DMS53 (cell line): ENCODE measurements around the gene SPSB2.

ENCODE experiments used
- DNase-seq: peaks from one replicate; lab custom pipeline; 2025; lab: John Stamatoyannopoulos, UW

The SPSB2 gene

DNA sequence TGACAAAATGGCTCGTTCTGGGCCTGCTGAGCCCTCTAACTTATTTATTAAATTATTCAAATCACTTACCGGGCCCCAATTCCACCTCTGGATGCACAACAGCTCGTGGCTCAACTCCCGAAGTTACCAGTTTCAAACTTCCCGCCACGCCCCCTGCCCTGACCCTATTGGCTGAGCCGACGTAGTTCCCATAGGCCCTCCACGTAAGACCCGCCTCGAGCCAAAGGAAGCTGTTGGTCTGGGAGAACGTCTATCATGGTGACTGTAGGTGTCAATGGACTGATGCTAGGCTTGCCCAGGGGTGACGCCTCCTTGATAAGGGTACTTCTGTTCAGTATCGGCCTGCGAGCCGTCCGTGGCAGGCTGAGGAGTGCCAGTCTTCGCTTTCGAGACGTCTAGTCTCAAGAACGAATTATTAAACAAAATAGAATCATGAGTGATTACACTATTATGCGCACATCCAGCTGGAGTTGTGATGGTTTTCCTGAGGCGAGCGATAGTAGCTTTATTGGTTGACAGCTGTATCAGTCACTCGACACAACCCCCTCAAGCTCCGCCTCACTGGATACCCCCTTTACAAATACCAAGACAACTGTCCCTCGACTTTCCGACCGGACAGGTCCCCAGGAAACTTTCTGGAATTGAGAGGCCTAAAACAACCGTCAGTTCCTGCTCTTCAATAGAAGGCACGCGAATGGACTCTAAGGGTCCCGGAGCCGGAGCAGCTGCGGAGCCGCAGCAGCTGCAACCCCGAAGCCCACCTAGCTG lies 21.8 kb downstream of the SPSB2 start, which contains the start of gene CDCA3:
TSS of gene CDCA3 (minus strand) at position 134 of the 768 bp plus-strand sequence. CDS start 334 bp downstream, outside the sequence.
- DNase-seq, result peak; percentile 100

DNA sequence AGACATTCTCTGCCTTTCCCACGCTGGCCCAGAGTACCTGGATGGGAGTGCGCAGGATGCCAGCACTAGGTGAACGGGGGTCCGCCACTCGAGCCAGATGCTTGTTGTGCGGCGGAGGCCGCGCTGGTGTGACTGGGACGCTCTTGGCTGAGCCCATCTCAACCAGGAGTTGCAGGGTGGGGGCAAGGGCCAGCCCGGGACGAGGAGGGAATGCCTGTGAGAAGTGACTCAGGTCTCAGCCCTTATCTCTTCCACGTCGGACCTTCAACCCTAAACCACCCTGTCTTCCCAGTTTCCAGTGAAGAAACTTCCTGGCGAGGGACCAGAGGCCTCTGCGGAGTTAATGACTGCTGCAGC lies 22.3 kb downstream of the SPSB2 start:
- DNase-seq, result no peak

DNA sequence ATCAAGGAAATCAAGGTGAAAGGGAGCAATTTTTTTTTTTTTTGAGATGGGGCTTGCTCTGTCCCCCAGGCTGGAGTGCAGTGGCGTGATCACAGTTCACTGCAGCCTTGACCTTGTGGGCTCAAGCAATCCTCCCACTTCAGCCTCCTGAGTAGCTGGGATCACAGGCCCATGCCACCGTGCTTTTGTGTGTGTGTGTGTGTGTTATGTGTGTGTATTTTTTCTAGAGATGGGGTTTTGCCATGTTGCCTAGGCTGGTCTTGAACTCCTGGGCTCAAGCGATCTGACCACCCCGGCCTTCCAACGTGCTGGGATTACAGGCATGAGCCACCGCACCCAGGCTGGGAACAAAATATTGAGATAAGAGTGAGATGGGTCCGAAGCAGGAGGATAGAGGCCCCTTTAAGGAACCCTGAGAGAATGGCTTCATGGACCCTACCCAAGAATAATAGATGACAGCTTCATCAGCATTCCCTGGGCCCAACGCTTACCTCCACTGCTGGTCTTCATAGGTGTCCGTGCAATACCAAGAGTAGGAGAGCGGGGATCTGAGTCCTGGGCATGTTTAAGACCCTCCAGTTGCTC lies 23.0 kb downstream of the SPSB2 start:
- DNase-seq, result no peak

DNA sequence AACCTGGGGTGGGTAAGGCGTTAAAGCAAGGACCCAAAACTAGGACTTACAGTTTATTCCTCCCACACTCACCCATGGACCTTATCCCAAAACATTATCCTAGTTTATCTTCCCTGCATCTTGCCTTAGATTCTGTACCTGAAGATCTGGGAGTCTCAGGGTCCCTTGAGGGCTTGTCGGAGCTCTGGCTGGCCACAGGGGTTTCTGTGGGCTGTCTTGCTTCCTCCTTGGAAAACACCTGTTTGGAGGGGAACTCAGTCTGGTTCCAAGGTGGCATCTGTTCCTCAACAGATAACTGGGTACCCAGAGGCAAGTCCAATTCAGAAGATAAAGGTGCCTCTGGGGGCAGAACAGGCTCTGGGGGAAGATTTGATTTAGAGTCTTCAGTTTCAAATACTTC lies 23.7 kb downstream of the SPSB2 start:
- no peak for DNase-seq

DNA sequence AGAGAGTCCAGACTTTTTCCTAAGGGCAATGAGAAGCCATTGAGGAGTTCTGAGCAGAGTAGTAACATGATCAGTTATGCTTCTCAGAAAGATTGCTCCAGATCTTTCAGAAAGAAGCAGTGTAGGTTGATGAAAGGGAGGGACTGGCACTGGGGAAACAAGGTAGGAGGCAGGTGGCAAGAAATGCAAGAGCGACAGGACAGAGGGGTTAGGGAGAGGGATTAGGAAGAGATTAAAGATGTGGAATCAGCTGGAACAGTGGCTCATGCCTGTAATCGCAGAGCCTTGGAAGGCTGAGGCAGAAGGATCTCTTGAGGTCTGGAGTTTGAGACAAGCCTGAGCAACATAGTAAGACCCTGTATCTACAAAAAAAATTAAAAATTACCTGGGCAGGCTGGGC lies 25.4 kb downstream of the SPSB2 start:
- DNase-seq, result no peak

DNA sequence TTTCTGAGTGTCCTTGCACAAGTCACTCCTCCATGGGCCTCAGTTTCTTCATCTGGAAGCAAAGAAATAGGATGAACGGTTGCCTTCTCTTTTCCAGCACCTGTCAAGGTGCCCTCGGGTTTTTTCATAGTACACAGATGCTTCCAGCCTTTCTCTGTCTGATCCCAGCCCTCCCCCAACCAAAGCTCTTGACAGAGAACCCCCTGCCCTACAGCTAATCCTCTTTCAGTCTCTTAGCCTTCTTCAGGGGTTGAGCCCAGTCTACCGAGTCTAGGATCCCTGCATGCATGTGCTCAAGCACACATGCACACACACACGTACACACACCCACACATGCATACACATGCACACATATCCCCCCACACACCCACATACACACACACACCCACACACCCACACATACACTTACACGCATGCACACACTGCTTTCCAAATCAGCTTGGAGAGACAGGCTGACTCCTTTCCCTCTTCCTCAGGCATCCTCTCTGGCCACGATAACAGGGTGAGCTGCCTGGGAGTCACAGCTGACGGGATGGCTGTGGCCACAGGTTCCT lies 26.7 kb downstream of the SPSB2 start:
- no peak for DNase-seq

DNA sequence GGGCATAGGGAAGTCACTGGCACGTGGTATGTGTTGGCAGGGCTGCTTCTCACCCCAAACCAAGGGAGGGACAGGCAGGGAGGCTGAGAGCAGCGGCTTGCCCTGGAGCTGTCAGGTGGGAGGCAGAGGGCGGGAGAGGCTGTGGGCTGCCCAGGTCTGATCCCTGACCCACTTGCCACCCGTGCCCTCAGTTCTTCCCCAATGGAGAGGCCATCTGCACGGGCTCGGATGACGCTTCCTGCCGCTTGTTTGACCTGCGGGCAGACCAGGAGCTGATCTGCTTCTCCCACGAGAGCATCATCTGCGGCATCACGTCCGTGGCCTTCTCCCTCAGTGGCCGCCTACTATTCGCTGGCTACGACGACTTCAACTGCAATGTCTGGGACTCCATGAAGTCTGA lies 27.7 kb downstream of the SPSB2 start:
- no peak for DNase-seq

DNA sequence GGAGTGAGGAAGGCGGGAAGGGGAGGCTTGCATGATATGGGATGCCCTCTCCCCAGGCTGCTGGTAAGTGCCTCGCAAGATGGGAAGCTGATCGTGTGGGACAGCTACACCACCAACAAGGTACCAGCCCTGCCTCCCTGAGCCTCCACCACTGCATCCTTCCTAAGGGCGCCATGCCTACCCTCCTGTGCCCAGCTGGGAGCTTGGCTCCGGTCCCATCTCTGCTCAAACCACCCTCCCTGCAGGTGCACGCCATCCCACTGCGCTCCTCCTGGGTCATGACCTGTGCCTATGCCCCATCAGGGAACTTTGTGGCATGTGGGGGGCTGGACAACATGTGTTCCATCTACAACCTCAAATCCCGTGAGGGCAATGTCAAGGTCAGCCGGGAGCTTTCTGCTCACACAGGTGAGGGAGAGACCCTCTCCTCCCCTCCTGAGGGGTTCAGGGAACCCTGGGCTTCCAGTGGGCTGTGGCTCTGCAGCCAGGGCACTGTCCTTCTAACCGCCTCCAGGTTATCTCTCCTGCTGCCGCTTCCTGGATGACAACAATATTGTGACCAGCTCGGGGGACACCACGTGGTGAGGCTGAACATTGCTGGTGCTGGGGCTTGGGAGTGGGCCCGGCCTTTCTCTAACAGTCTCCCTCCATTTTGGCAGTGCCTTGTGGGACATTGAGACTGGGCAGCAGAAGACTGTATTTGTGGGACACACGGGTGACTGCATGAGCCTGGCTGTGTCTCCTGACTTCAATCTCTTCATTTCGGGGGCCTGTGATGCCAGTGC lies 29.8 kb downstream of the SPSB2 start:
- peak; percentile 80 for DNase-seq

DNA sequence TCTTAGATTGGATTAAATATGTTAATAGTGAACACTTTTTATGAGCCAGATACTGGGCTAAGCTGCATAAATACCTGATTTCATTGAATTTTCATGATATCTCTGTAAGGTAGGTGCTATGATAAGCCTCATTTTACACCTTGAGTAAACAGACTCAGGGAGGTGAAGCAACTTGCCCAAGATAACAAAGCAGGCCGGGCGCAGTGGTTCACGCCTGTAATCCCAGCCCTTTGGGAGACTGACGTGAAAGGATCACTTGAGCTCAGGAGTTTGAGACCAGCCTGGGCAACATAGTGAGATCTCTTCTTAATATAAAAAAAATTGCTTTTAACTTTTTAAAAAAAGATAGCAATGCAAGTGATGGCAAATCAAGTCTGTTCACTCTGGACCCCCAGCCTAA lies 31.0 kb downstream of the SPSB2 start:
- DNase-seq, result no peak

DNA sequence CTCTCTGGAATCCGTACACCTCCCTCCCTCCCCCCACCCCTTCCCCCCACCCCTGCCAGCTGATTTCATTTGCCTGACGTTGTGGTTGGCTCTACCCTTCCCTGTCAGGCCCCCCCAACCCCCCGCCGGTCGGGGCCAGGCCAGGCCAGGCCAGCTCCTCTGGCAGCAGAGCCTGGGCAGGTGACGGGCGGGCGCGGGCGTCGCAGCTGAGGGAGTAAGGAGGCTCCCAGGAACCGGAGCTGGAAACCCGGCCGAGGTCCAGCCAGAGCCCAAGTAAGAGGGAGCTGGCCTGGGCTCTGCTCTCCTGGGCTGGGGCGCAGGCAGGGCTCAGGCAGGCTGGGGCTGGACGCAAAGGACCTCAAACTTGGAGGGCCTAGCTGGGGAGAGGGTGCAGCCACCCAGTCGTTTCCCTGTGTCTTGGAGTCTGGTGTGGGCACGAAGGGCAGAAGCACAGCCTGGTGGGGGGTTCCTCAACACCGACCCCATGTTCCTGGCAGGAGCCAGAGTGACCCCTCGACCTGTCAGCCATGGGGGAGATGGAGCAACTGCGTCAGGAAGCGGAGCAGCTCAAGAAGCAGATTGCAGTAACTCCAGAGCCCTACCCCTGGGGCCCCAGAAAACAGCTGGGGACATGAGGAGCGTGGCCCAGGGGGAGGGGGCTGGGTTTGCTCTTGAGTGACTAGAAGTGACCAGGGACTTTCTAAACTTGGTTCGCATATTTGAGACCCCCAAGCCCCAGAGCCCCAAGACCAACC lies 32.2 kb downstream of the SPSB2 start, which contains the start of gene GNB3:
TSS of gene GNB3 (plus strand) at position 165 of the 755 bp plus-strand sequence. CDS start at position 528, 363 bp downstream.
- DNase-seq, result no peak

DNA sequence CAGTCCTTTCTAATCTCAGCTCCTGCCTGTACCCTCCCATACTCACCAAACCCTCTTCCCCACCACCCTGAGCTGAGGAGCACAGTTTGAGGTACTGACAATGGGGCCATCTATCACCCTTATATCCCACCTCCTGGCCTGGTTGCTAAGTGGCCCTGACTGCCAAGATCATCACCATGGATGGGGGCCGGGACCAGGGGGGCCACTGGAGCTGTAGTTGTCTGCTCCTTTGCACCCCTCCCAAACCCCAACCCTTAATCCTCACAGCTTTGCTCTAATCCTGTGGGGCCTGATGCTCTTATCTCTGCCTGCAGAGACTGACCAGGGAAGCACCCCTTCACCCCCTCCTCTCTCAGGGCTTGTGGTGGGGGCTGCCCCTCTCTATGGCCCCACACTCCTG lies 32.8 kb downstream of the SPSB2 start:
- no peak for DNase-seq

DNA sequence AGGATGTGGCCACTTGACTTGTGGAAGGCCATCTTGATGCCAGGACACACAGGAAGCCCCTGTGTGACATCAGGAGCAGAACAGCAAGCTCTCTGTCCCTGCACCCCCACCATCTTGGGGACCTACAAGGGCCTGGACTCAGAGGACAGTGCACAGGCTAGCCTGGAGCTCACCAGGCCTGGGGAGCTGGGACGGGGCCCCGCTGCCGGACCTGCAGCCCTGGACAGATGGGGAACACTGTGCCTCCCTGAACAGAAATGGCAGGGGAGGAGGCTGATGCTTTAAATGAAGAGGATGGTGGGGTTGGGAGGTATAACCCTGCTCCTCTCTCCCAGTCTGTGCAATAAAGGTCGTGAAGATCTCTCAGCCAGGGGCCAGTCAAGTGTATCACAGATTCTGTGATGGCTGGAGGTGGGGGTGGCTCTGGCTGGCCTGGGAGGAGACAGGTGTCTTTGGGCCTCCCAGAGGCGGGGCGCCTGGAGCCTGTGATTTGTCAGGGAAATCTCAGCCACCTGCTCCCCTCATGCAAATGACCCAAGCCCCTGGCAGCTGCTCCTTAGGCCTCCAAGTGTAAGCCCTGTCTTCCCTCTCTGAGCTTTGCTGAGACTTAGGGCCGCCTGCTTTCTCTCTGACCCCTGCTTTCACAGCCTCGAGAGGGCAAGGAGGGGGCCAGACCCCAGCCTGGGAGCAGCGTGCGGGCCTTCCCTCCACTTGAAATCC lies 33.5 kb downstream of the SPSB2 start:
- DNase-seq, result peak; percentile 92

DNA sequence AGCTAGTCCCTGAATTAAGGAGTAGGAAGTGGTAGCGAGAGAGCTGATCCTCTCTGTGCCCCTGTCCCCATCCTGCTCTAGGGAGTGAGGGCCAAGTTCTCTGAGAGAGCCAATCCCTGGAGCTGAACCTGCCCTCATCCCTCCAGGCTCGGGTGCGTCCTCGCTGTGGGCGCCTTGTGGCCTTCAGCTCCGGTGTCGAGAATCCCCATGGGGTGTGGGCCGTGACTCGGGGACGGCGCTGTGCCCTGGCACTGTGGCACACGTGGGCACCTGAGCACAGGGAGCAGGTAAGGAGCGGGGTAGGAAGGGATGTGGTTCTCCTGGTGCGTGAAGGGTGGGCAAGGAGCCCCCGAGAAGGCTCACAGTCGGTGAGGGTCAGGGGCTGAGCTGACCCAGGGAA lies 34.2 kb downstream of the SPSB2 start:
- no peak for DNase-seq

DNA sequence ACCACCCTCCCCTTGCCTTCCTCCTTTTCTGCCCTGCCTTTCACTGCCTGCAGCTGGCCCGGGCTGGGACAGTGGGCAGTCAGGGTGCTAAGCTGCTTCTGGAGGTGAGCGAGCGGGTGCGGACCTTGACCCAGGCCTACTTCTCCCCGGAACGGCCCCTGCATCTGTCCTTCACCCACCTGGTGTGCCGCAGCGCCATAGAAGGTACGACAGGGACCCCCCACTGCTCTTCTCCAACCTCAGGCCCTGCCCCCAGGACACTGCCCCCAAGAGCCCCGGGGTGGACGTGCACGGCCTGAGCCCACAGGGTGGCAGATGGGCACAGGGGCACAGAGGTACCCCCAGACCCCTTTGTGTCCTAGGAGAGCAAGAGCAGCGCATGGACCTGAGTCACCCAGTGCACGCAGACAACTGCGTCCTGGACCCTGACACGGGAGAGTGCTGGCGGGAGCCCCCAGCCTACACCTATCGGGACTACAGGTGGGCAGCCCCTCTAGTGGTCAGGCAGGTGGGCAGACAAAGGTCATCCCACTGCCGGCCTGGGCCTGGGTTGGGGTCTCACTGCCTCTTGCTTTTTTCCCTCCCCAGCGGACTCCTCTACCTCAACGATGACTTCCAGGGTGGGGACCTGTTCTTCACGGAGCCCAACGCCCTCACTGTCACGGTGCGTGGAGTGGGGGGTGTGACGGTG lies 35.6 kb downstream of the SPSB2 start:
- DNase-seq, result no peak

DNA sequence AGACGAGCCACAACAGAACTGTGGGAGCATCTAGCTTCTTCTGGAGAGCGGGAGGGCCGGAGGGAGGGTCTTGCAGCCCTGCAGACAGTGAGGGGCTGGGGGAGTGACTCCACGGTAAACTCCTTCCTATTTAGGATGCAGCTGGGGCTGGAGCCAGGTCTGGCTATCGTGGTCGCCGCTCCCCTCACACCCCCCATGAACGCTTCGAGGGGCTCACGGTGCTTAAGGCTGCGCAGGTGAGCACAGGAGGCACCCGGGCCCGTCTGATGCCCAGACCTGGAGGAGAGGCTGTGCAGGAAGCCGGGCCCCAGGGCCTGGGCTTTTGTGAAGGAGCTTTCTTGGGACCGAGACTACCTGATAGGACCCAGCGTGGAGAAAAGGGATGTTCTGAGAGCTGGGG lies 36.3 kb downstream of the SPSB2 start:
- no peak for DNase-seq

DNA sequence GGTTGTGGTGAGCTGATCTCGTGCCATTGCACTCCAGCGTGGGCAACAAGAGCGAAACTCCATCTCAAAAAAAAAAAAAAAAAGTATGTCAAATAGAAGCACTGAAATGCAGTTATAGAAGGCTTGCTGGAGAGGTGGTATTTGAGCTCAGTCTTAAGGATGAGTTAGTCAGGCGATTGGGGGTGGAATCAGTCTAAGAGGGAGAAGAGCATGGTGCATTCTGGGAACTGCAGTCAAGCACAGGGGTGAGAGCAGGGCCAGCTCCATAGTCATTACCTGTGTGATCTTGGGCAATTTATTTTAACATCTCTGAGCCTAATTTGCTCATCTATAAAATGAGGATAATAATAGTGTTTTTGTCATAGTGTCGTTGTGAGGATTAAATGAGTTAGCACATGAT lies 38.2 kb downstream of the SPSB2 start:
- no peak for DNase-seq

DNA sequence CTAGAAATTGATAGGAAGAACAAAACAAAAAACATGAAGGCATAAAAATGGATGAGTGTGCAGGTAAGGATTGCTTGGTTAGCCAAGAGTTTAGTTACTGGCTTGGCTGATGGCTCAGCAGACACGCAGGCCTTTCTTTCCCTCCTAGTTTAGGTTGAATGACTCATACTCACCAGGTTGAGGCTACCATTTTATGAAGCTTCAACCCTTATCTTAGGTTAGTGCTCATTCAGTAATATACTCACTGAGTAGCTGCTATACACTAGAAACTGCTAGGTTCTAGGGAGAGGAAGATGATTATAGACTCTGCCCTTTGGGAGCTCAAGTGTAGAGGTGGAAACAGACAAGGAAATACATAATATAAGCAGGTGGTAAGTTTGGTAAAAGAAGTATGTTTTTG lies 38.8 kb downstream of the SPSB2 start:
- no peak for DNase-seq

DNA sequence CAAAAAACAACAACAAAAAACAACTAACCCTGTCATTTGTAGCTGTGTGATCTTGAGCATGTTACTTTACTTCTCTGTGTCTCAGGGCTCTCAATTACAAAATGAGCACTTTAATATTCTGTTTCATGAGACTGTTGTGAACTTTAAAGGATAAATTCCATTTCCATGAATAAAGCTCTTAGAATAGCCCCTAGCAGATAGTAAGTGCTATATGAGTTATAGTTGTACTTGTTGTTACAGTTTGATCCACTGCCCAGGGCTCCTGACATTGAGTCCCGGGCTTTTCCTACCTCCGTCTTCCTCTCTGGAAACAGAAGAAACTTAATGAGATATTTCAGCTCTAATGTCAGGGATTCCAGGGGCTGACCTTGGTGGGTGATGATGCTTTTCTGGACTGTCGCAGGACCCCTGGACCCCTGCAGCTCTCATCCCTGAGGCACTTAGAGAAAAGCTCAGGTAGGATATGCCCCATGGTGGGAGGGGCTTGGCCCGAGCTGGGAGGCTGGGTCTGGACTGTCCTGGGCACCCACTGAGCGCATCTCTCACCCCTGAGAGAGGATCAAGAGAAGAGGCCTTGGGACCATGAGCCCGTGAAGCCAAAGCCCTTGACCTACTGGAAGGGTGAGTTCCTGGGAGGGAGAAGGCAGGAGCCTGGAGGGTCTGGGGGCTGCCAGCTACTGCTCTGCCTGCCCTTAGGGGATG lies 39.8 kb downstream of the SPSB2 start:
- no peak for DNase-seq

DNA sequence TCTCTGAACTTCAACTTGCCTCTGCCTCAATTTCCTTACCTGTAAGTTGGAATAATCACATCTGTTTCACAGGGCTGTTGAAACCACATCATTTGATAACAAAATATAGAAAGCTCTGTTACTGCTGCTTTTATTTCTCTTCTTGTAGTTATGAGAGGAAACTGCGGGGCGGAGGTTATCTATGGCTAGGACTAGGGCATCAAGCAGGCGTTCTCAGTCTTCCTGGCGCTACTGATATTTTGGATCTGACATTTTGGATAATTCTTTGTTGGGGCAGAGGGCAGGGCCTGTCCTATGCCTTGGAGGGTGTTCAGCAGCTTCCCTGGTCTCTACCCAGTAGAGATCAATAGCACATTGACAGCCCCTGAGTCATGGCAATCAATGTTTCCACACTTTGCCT lies 41.0 kb downstream of the SPSB2 start:
- DNase-seq, result no peak

DNA sequence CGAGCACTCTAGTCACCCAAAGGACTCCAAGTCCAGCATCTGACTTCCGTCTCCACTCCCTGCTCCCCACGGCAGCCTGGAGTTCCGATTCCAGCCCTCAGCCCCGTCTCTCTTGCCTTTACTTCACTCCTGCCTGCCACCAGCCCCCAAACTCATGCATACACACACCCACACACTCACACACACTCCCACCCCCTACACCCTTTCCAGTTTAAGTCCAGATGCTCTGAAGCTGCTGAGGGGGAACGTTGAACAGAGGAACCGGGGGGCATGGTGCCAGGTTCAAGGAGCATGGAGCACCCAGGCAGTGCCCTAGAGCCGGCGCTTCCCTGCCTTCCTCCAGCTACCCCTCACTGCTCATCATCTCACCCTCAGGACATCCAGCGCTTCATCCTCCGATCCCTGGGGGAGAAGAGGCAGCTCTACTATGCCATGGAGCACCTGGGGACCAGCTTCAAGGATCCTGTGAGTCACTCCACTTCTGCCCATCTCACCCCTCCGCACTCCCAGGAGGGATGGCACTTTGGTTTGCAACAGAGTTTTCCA lies 41.6 kb downstream of the SPSB2 start:
- DNase-seq, result no peak
